Neural progenitor cell (in vitro differentiated cells): Measurements from ENCODE around the gene EPHB6. TPM values are rescaled to one million over a fixed set of nuclear protein-coding genes. Genes with fewer than 3 reads are reported as not detected.
A peak's percentile ranks its signal among the peaks of the same experiment; 100 is the strongest.

Experiments used
- DNase-seq: peaks from one replicate; pipeline ENCODE4 v3.0.0-alpha.2; 2016; ENCODE audit warnings: low spot score
- H2AFZ ChIP-seq: fragments of 200-600 bp; sonication (generic); replicated peaks from 2 replicates; pipeline ENCODE4 v1.6.1; 2016; ENCODE audit warnings: antibody characterized with exemption
- H3F3A ChIP-seq: fragments of 200-600 bp; sonication (generic); 2 replicates; pipeline ENCODE4 v1.6.1; 2016; ENCODE audit warnings: antibody characterized with exemption, low read depth
- H3K27ac ChIP-seq: fragments of 200-600 bp; sonication (generic); 2 replicates; pipeline ENCODE4 v1.5.1; 2016; ENCODE audit warnings: mild to moderate bottlenecking
- H3K27me3 ChIP-seq: fragments of 200-600 bp; sonication (generic); 2 replicates; pipeline ENCODE4 v1.6.1; 2016; ENCODE audit warnings: mild to moderate bottlenecking, moderate library complexity
- H3K36me3 ChIP-seq: fragments of 200-600 bp; sonication (generic); 2 replicates; pipeline ENCODE4 v1.5.1; 2016
- H3K4me1 ChIP-seq: fragments of 200-600 bp; sonication (generic); 2 replicates; pipeline ENCODE4 v1.6.1; 2016; ENCODE audit warnings: mixed run types
- H3K4me2 ChIP-seq: fragments of 200-600 bp; sonication (generic); 2 replicates; pipeline ENCODE4 v1.6.1; 2016
- H3K4me3 ChIP-seq: fragments of 200-600 bp; sonication (generic); 2 replicates; pipeline ENCODE4 v1.5.1; 2016
- H3K79me2 ChIP-seq: fragments of 200-600 bp; sonication (generic); 2 replicates; pipeline ENCODE4 v1.6.1; 2016; ENCODE audit warnings: low read depth
- H3K9ac ChIP-seq: fragments of 200-600 bp; sonication (generic); 2 replicates; pipeline ENCODE4 v1.6.1; 2016
- H3K9me3 ChIP-seq: fragments of 200-600 bp; sonication (generic); 2 replicates; pipeline ENCODE4 v1.5.1; 2016; ENCODE audit warnings: low read depth
- H4K20me1 ChIP-seq: fragments of 200-600 bp; sonication (generic); 2 replicates; pipeline ENCODE4 v1.6.1; 2016; ENCODE audit warnings: low read depth
- H3K27ac Mint-ChIP-seq: 3 replicates; pipeline ENCODE4 v1.8.0; 2021; ENCODE audit warnings: mixed read lengths
- H3K27me3 Mint-ChIP-seq: 2 replicates; pipeline ENCODE4 v1.8.0; 2022; ENCODE audit warnings: low read depth, mild to moderate bottlenecking, inconsistent platforms, moderate library complexity, mixed read lengths; ENCODE audit not compliant: insufficient read depth
- H3K36me3 Mint-ChIP-seq: 3 replicates; pipeline ENCODE4 v1.8.0; 2021; ENCODE audit warnings: mixed read lengths
- H3K4me1 Mint-ChIP-seq: 3 replicates; pipeline ENCODE4 v1.8.0; 2021; ENCODE audit warnings: mixed read lengths
- H3K4me3 Mint-ChIP-seq: 3 replicates; pipeline ENCODE4 v1.8.0; 2021; ENCODE audit warnings: mild to moderate bottlenecking, moderate library complexity, mixed read lengths
- H3K9me3 Mint-ChIP-seq: 3 replicates; pipeline ENCODE4 v1.8.0; 2020; ENCODE audit warnings: mixed read lengths
- EZH2 ChIP-seq: fragments of 200-600 bp; sonication (generic); IDR thresholded peaks from 2 replicates; pipeline ENCODE4 v1.6.1; 2017; ENCODE audit warnings: antibody characterized with exemption, mild to moderate bottlenecking, moderate library complexity
- EZH2phosphoT487 ChIP-seq: fragments of 200-600 bp; sonication (generic); IDR thresholded peaks from 2 replicates; pipeline ENCODE4 v1.6.1; 2017; ENCODE audit warnings: antibody characterized with exemption
- total RNA-seq: library from RNA; depleted of rRNA; stranded (reverse); fragments of >200 nt; gene quantifications from 2 replicates; pipeline ENCODE4 v1.2.3, GENCODE V29; 2015; ENCODE audit warnings: low replicate concordance
- TF ChIP-seq, protein P1 (sequence below): fragments of 200-600 bp; sonication (generic); IDR thresholded peaks from 2 replicates; pipeline ENCODE4 v1.5.1; 2017; ENCODE audit warnings: antibody characterized with exemption, mild to moderate bottlenecking

EPHB6 gene
- total RNA-seq, 1 donor from 2014 or later = 4.8 TPM

DNA sequence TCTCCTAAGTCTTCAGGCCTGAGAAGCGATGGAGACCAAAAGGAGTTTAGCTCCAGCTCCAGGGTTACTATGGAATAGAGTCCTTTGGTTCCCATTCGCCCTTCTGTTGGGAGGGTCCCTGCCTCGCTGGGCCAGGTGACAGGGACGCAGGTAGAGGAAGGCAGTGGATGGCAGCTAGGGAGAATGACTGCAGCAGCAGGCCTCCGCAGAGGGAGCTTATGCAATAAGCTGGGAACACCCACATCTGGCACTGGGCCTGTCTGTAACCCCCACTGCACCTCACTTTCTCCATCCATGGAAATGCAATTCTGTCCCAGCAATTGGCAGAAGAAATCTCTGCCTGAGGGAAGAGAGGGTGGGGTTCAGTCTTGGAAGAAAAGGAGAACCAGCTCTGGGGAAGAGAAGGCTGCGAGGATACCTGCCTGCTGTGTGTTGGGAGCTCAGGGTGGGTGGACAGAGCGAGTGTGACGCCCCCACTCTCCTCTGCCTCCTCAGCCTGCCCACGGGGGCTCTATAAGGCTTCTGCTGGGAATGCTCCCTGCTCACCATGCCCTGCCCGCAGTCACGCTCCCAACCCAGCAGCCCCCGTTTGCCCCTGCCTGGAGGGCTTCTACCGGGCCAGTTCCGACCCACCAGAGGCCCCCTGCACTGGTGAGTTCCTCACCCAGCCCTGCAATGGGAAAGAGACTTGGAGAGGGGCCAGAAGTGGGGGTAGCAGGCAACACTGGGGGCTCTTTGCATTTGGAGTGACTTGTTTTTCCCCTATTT is 10.3 kb downstream of the EPHB6 start:
- no peak overlapping the region for H3K9ac ChIP-seq
- no peaks in the 10 kb centered on the region for H3K36me3 ChIP-seq
- H3K27ac ChIP-seq = no peak overlapping the region
- no peak overlapping the region for H3K27ac Mint-ChIP-seq
- no peaks in the 10 kb centered on the region for H3K79me2 ChIP-seq
- H3K4me3 Mint-ChIP-seq = no peak overlapping the region
- H3K27me3 Mint-ChIP-seq = peaks cover 3% of the 10 kb centered on the region
- no peak overlapping the region for H3K4me2 ChIP-seq
- peaks cover 2% of the 10 kb centered on the region for H3K4me1 Mint-ChIP-seq
- H3K4me1 ChIP-seq = no peaks in the 10 kb centered on the region
- H3K27me3 ChIP-seq = no peaks in the 10 kb centered on the region
- no peak for DNase-seq
- no peaks in the 10 kb centered on the region for H3K9me3 Mint-ChIP-seq
- no peak overlapping the region for H3K4me3 ChIP-seq
- H3F3A ChIP-seq = no peaks in the 10 kb centered on the region
- H3K36me3 Mint-ChIP-seq = peaks cover 3% of the 10 kb centered on the region
- no peaks in the 10 kb centered on the region for H3K9me3 ChIP-seq
- no peaks in the 10 kb centered on the region for H4K20me1 ChIP-seq
- TF ChIP-seq EZH2 (no peak), EZH2phosphoT487 (no peak)
- TF ChIP-seq, protein P1, sequence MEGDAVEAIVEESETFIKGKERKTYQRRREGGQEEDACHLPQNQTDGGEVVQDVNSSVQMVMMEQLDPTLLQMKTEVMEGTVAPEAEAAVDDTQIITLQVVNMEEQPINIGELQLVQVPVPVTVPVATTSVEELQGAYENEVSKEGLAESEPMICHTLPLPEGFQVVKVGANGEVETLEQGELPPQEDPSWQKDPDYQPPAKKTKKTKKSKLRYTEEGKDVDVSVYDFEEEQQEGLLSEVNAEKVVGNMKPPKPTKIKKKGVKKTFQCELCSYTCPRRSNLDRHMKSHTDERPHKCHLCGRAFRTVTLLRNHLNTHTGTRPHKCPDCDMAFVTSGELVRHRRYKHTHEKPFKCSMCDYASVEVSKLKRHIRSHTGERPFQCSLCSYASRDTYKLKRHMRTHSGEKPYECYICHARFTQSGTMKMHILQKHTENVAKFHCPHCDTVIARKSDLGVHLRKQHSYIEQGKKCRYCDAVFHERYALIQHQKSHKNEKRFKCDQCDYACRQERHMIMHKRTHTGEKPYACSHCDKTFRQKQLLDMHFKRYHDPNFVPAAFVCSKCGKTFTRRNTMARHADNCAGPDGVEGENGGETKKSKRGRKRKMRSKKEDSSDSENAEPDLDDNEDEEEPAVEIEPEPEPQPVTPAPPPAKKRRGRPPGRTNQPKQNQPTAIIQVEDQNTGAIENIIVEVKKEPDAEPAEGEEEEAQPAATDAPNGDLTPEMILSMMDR = no peak
- H2AFZ ChIP-seq = no peak overlapping the region

GRCh38 chr7:142865766-142866165 is 10.9 kb downstream of the EPHB6 start:
- TF ChIP-seq EZH2 = no peak
- no peak for TF ChIP-seq EZH2phosphoT487
- TF ChIP-seq, protein P1 = no peak
- no peaks in the 10 kb centered on the region for H3K79me2 ChIP-seq
- H3K27ac ChIP-seq = no peak overlapping the region
- H3K4me3 ChIP-seq = no peak overlapping the region
- peaks cover 3% of the 10 kb centered on the region for H3K36me3 Mint-ChIP-seq
- no peaks in the 10 kb centered on the region for H3K9me3 Mint-ChIP-seq
- no peaks in the 10 kb centered on the region for H3F3A ChIP-seq
- H3K4me1 Mint-ChIP-seq = peaks cover 2% of the 10 kb centered on the region
- no peaks in the 10 kb centered on the region for H4K20me1 ChIP-seq
- no peak overlapping the region for H3K9ac ChIP-seq
- H3K27ac Mint-ChIP-seq = no peak overlapping the region
- H3K27me3 ChIP-seq = no peaks in the 10 kb centered on the region
- no peaks in the 10 kb centered on the region for H3K4me1 ChIP-seq
- H2AFZ ChIP-seq = no peak overlapping the region
- no peak for DNase-seq
- H3K9me3 ChIP-seq = no peaks in the 10 kb centered on the region
- H3K4me3 Mint-ChIP-seq = no peak overlapping the region
- H3K4me2 ChIP-seq = no peak overlapping the region
- H3K27me3 Mint-ChIP-seq = peaks cover 4% of the 10 kb centered on the region
- no peaks in the 10 kb centered on the region for H3K36me3 ChIP-seq

DNA sequence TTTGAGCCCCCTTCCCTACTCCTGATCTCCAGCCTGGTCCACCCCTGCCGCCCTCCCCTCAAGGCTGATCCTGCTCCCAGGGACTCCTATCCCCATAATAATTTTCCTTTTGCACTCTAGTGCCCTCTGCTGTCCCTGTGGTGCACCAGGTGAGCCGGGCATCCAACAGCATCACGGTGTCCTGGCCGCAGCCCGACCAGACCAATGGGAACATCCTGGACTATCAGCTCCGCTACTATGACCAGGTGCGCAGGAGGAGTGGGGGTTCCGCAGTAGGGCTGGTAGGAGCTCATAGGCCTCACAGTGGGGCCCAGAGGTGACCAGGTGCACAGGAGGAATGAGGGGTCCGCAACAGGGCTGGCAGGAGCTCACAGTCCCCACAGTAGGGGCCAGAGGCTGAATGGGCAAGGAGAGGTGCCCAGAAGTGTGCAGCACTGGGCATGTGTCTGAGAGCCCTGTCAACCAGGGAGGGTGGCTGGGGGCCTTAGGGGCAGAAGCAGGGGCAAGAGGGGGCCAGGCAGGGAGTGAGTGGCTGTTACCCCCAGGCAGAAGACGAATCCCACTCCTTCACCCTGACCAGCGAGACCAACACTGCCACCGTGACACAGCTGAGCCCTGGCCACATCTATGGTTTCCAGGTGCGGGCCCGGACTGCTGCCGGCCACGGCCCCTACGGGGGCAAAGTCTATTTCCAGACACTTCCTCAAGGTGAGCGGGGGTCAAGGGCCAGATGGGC is 11.7 kb downstream of the EPHB6 start:
- H3F3A ChIP-seq = no peaks in the 10 kb centered on the region
- TF ChIP-seq, protein P1 = peak; percentile 69
- no peak for TF ChIP-seq EZH2phosphoT487
- peak; percentile 64 for DNase-seq
- H3K36me3 Mint-ChIP-seq = peaks cover 3% of the 10 kb centered on the region
- H3K27me3 ChIP-seq = no peaks in the 10 kb centered on the region
- H3K27ac Mint-ChIP-seq = no peak overlapping the region
- H3K4me1 ChIP-seq = no peaks in the 10 kb centered on the region
- H3K4me3 ChIP-seq = no peak overlapping the region
- H4K20me1 ChIP-seq = no peaks in the 10 kb centered on the region
- H3K4me3 Mint-ChIP-seq = no peak overlapping the region
- H3K9me3 Mint-ChIP-seq = no peaks in the 10 kb centered on the region
- H3K4me2 ChIP-seq = no peak overlapping the region
- H3K79me2 ChIP-seq = no peaks in the 10 kb centered on the region
- no peaks in the 10 kb centered on the region for H3K9me3 ChIP-seq
- H3K9ac ChIP-seq = no peak overlapping the region
- H3K36me3 ChIP-seq = no peaks in the 10 kb centered on the region
- H3K4me1 Mint-ChIP-seq = peaks cover 2% of the 10 kb centered on the region
- H2AFZ ChIP-seq = no peak overlapping the region
- no peak overlapping the region for H3K27ac ChIP-seq
- peaks cover 7% of the 10 kb centered on the region for H3K27me3 Mint-ChIP-seq
